HG02938 (cell line): Measurements from ENCODE around the gene MRPS6.

Experiments used
- ATAC-seq: cut with Tn5 transposase; IDR thresholded peaks from one replicate; pipeline ENCODE4 v1.9.1; 2021; ENCODE audit warnings: mild to moderate bottlenecking, moderate library complexity; ENCODE audit not compliant: unreplicated experiment

The MRPS6 gene

GRCh38 chr21:34131586-34131985, 58.2 kb downstream of the MRPS6 start:
- ATAC-seq, result no peak

GRCh38 chr21:34132202-34132601, 58.8 kb downstream of the MRPS6 start:
- ATAC-seq, result no peak

GRCh38 chr21:34132926-34133325, 59.5 kb downstream of the MRPS6 start:
- ATAC-seq, result no peak

- ATAC-seq, result no peak
Observed at GRCh38 chr21:34133392-34133791, 60.0 kb downstream of the MRPS6 start.

GRCh38 chr21:34133802-34134201, 60.4 kb downstream of the MRPS6 start:
- ATAC-seq, result no peak

GRCh38 chr21:34135330-34135729, 62.0 kb downstream of the MRPS6 start:
- ATAC-seq, result no peak

- ATAC-seq, result no peak
Observed at GRCh38 chr21:34141373-34141772, 68.0 kb downstream of the MRPS6 start.

- ATAC-seq, result no peak
Observed at GRCh38 chr21:34143685-34144182, 70.4 kb downstream of the MRPS6 start.

GRCh38 chr21:34144224-34144623, 70.8 kb downstream of the MRPS6 start:
- ATAC-seq, result no peak

- ATAC-seq, result no peak
Observed at GRCh38 chr21:34147792-34148418, 74.5 kb downstream of the MRPS6 start.

GRCh38 chr21:34148419-34148804, 75.0 kb downstream of the MRPS6 start:
- ATAC-seq, result no peak

GRCh38 chr21:34148826-34149558, 75.6 kb downstream of the MRPS6 start:
- no peak for ATAC-seq

GRCh38 chr21:34152500-34152899, 79.1 kb downstream of the MRPS6 start:
- ATAC-seq, result no peak

GRCh38 chr21:34154878-34155277, 81.5 kb downstream of the MRPS6 start:
- ATAC-seq, result no peak

GRCh38 chr21:34156957-34157356, 83.6 kb downstream of the MRPS6 start:
- ATAC-seq, result no peak

GRCh38 chr21:34157521-34157920, 84.1 kb downstream of the MRPS6 start:
- ATAC-seq, result no peak

- no peak for ATAC-seq
Observed at GRCh38 chr21:34158866-34159835, 85.8 kb downstream of the MRPS6 start.

- ATAC-seq, result no peak
Observed at GRCh38 chr21:34166468-34166867, 93.1 kb downstream of the MRPS6 start.

GRCh38 chr21:34170886-34171285, 97.5 kb downstream of the MRPS6 start:
- no peak for ATAC-seq

- no peak for ATAC-seq
Observed at GRCh38 chr21:34174470-34174869, 101.1 kb downstream of the MRPS6 start.

GRCh38 chr21:34176448-34176847, 103.1 kb downstream of the MRPS6 start:
- ATAC-seq, result no peak
